GOT3 (cell line): ENCODE results near the gene PKIB.
"Not testable (repeated sequence)": the region's sequence is repeated elsewhere in the genome, so short reads cannot be mapped to it uniquely, and the experiment has no call there.

Source experiments
- DNase-seq: peaks from one replicate; lab custom pipeline; 2025; ENCODE audit warnings: mixed read lengths; lab: John Stamatoyannopoulos, UW

The PKIB gene

DNA sequence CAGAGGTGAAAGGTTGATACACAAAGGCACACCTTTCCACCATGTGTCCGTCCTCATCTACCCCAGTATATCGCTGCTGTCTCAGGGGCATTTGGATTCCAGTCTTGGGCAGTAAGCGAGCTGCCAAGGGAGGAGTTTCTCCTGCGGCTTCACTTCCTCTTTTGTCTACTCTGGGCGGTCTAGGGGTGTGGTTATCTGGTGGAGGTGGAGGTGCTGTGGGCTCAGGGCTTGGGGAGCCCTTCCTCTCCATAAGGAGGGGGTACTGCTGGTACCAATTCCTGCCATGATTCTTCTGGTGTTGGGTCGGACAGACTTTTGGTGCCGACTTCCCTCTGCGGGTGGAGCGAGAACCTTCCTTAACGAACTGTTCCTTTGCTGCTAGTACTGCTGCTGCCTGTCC, 137.4 kb downstream of the PKIB start:
- no peak for DNase-seq

GRCh38 chr6:122748945-122749344, 138.7 kb downstream of the PKIB start:
- DNase-seq, result not testable (repeated sequence)

GRCh38 chr6:122749451-122750050, 139.3 kb downstream of the PKIB start:
- no peak for DNase-seq

GRCh38 chr6:122751326-122751725, 141.1 kb downstream of the PKIB start:
- DNase-seq, result no peak

DNA sequence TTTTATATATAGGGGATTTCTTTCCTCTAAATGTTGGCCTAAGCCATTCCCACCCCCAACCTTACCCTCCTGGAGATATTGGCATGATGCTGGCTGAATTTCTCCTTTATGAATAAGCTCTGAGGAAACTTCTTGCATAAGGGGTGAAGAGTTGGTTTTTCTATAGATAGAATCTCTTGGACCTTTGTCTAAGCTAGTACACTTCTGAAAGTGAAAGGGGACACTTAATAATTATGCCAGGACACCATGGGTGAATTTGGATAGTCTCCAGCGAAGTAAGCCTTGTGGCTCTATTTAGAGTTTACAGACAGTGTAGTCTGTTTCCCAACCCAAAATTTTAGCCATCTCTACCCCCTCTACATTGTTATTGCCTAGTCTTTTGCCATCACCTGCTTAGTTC, 142.3 kb downstream of the PKIB start:
- no peak for DNase-seq

DNA sequence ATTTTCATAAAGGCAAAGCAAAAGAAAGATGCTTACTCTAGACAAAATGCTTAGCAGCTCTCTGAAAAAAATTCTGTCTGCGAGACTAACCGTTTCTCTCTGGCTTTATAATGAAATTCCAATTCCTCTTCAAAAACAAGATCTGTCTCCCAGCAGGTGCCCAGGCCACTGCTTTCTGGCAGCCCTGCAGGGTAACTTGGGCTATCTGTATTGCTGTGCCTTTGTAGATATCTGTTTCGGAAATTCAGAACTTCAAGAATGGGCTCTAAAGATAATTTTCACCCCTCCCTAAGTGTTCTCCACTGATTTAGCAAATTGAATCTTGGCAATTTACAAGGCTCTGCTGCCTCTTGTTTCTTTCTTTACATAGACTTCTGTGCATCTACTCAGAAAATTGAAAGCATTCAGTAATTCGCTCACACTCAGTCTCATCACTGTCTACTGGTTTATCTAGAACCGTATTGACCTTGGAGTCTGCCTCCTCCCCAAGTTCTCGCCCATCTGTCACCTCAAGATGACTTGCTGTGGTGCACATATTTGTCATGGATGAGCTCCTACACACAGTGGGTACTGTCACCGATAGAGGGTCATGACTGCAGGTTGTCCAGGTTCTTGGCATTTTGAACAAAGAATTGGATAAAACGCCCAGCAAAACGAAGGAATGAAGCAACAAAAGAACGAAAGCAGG, 142.9 kb downstream of the PKIB start:
- no peak for DNase-seq

GRCh38 chr6:122753688-122754056, 143.5 kb downstream of the PKIB start:
- no peak for DNase-seq

DNA sequence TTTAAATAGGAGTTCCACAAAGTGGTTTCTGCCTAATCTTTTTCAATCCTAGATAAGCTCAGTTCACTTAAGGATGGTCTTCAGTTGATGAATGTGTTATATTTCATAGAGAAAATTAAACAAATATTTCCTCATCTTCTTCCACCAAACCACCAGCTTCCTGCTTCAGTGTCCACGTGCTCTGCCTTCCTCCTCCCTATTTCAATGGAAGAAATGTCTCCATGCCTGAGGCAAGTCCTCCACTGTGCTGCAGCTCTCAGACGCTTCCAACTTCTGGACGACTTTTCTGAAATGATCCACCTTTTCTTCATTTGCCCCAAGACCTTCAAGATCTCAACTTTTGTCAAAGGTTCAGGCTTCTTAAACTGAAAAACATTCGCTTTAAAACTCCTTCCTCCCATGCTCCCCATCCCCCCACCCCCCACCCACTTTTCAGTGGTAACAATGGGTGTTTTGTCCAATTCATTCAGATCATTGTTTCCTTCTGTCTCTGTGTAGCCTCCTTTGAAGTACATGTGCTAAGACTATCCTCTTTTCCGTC, 144.1 kb downstream of the PKIB start:
- DNase-seq, result no peak

- no peak for DNase-seq
Observed at GRCh38 chr6:122755901-122756300, 145.7 kb downstream of the PKIB start.

DNA sequence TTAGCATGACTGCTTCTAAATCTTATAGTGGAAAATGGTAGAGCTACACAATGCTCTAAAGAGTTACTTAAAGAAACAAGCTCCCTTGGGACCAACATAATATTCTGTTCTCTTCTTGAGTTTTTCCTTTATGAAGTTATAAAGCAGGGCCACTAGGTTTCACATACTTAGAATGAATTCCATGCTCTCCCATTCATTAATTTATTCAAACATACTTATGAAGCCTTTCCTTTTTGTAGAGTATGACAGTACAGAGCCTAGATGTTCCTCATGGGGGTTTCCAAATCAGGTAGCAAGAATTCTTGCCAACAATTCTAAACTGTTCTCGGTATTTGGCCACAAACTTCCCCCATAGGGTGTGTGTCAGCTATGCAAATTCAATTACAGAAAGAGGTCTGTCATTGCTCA, 148.7 kb downstream of the PKIB start:
- DNase-seq, result no peak

- no peak for DNase-seq
Observed at GRCh38 chr6:122760330-122760729, 150.1 kb downstream of the PKIB start.

DNA sequence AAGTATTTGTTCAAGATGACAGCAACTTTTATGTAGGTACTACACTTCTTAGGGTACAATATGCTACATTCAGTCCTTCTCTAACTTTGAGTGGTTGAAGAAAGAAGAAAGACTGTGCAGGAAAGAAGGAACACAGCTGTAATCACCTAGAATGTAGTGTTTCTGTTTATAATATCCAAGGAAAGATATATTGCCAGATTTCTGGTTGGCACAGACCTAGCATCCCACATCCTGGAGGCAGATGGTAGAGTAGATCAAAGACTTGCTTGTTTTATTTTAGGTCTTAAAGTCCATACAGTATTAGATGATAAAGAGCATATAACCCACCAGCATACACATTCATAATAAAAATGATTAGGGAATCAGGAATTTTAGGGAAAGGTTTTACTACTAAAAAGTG, 156.1 kb downstream of the PKIB start:
- no peak for DNase-seq

DNA sequence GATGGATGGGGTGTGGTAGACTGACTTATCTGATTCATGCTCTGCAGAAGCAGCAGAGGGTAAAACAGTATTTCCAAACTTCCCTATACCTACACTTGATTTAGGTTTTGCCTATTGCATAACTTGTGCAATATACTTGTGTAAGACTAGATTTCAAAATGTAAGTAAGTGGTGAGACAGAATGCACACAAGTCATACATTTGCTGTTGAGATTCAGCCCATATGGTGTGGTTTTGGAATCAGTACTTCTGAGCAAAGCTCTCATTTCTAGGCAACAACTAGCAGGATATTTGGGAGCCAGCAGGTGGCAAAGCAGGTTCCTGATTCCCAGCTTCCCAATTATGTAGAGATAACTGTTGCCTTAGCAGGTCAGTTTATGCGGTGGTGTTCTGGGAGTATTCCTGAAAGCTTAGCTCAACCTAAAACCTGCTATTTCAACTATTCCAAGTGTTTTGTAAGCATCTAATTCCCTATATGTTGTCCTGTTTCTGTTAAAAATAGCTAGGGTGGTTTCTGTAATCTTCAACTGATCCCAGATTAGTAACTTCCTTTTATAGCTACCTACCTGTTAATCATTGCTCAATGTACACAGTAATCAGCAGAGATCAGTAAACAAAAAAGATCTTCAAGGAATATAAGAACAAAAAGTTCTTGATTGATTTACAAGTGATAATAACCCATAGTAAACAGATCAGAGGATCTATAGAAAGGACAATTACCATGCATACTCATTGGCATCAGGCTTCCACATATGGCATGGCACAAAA, 160.8 kb downstream of the PKIB start:
- DNase-seq, result no peak

DNA sequence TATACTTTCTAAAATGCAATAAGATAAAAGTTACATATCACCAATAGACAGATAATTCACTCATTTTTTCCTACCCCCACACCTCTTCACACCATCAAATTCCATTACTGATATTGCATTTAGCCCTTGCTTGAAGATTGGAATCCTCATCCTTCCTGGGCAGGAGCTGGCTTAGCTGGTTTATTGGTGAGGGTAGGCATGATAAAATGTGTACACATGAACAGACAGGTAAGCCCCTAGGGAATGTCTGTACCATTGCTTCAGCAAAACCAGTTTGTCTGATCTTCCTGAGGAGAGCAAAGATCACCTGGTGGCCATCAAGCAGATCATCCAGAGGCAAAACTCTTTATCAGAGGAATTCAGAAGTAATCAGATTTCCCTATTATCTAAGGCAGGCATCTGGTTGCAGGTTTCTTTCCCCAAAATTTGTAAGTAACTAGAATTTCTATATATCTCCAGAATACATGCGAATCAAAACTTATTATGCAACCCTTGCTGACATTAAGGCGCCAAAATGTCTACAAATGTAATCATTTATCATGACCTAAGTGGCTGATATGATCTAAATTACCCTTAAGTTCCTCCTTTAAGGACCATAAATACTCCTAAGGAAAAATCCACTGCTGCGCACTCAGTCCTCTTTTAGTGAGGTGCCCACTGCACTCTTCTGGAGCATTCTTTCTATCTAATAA, 162.7 kb downstream of the PKIB start:
- no peak for DNase-seq
